ENCODE data around the gene LNPK. TPM values are rescaled to one million over a fixed set of nuclear protein-coding genes. Genes with fewer than 3 reads are reported as not detected.
A peak's percentile ranks its signal among the peaks of the same experiment; 100 is the strongest.

The LNPK gene
- total and polyA plus RNA-seq, 9 of the 15 experiments (the other 6 are each of a cell fraction or from before 2014, with no cell fraction given): 6.4 to 40.4 (median 21.3) TPM

- H3K27me3 ChIP-seq (ENCODE audit: control insufficient read depth in 2 of 2, insufficient read depth in 2 of 2, low read length in 2 of 2): no peaks in the 10 kb centered on the region
- BruUV-seq (replicated peaks): no TSS peak
- H3K4me3 ChIP-seq: no peak overlapping the region
- H3K4me1 ChIP-seq (replicated peaks in 1 of 2; ENCODE audit: control insufficient read depth in 2 of 2, insufficient read depth in 2 of 2, low read length in 2 of 2): peaks cover 0 to 7% of the 10 kb centered on the region in 2 experiments; a peak in 3 of 5 replicates
- in situ Hi-C loops (cut with MboI): no loop called here
- peaks cover 18% of the 10 kb centered on the region; the same call in 2 of the 3 replicates for H3K36me3 ChIP-seq (ENCODE audit: control insufficient read depth, insufficient read depth, low read length)
- POLR2A ChIA-PET: interaction anchor here (0.7 to 1.4 kb wide), 2 partner anchors 44 to 57 kb away, joined by 3 read pairs; no protein-coding TSS in a partner anchor
- no peaks in the 10 kb centered on the region for H3K9me3 ChIP-seq (replicated peaks; ENCODE audit: control insufficient read depth, insufficient read depth, low read depth, low read length)
- DNase-seq (ENCODE audit: extremely low read depth in 1 of 4, low spot score in 3 of 4): peak in 1 of 4 experiments; percentile 23
- H3K27ac ChIP-seq (ENCODE audit: extremely low read depth, low read depth, low read length): no peak overlapping the region
- H3K9me1 ChIP-seq (ENCODE audit: control insufficient read depth, insufficient read depth, low read length): no peaks in the 10 kb centered on the region
- H2AFZ ChIP-seq (ENCODE audit: low read depth, low read length): no peak overlapping the region
- H4K20me1 ChIP-seq (replicated peaks; ENCODE audit: control insufficient read depth, insufficient read depth, low read length): no peaks in the 10 kb centered on the region; the same call in 1 of the 2 replicates
- FAIRE-seq: no peak
- TF ChIP-seq VEZF1 (CRISPR knock-in tag; IDR thresholded peaks at IDR 0.05): no peak
- peak in 1 of 3 experiments; percentile 14 for TF ChIP-seq YY1 (IDR thresholded peaks at IDR 0.05; ENCODE audit: borderline replicate concordance in 1 of 3, control insufficient read depth in 1 of 3, extremely low read depth in 1 of 3, insufficient read depth in 3 of 3, insufficient read length in 1 of 3, insufficient replicate concordance in 2 of 3, low read depth in 1 of 3, low read length in 2 of 3)
- no peak overlapping the region for H3K4me2 ChIP-seq (ENCODE audit: insufficient read depth, low read length)
- no peak overlapping the region for H3K9ac ChIP-seq (ENCODE audit: insufficient read depth in 1 of 2, low read depth in 2 of 2, low read length in 2 of 2)
- CTCF ChIA-PET (ENCODE audit: low intra/inter-chr PET ratio): no interaction called here
- intact Hi-C loops (cut with micrococcal nuclease): no loop called here
- H3K79me2 ChIP-seq (ENCODE audit: control insufficient read depth, insufficient read depth, low read length): no peaks in the 10 kb centered on the region
- 78% methylated on average over 6 of the region's 6 CpGs for WGBS (ENCODE audit: insufficient coverage, low coverage, missing lambda C conversion rate)
- no peak for ATAC-seq
These were observed 44.2 kb downstream of the LNPK start for GRCh38 chr2:175957845-175958244.

Data from K562 (cell line).